Neural cell (in vitro differentiated cells): ENCODE data around the gene C1QTNF4. TPM values are rescaled to one million over a fixed set of nuclear protein-coding genes. Genes with fewer than 3 reads are reported as not detected.

Experiments
- H2AFZ ChIP-seq: fragments of 200-600, 300-800 bp; sonication (generic), shearing (Covaris generic); 2 replicates; pipeline ENCODE4 v1.6.0; 2014; ENCODE audit warnings: low read depth, mild to moderate bottlenecking, antibody characterized with exemption, low read length, moderate library complexity
- H3F3A ChIP-seq: fragments of 200-600 bp; shearing (Covaris generic); 2 replicates; pipeline ENCODE4 v1.6.1; 2016; ENCODE audit warnings: mild to moderate bottlenecking, moderate library complexity, mixed read lengths, antibody characterized with exemption, low read length; ENCODE audit not compliant: insufficient read depth, poor library complexity, severe bottlenecking
- H3K27ac ChIP-seq: fragments of 200-600, 300-800 bp; sonication (generic), shearing (Covaris generic); 2 replicates; pipeline ENCODE4 v1.5.1; 2014; ENCODE audit warnings: mild to moderate bottlenecking, low read length, moderate library complexity
- H3K27me3 ChIP-seq: fragments of 300-800, 200-600 bp; sonication (generic), shearing (Covaris generic); 2 replicates; pipeline ENCODE4 v1.6.0; 2014; ENCODE audit warnings: mild to moderate bottlenecking, low read depth, low read length, moderate library complexity; ENCODE audit not compliant: insufficient read depth
- H3K36me3 ChIP-seq: fragments of 300-800, 200-600 bp; sonication (generic), shearing (Covaris generic); 2 replicates; pipeline ENCODE4 v1.5.1; 2014; ENCODE audit warnings: mild to moderate bottlenecking, antibody characterized with exemption, low read length, moderate library complexity; ENCODE audit not compliant: insufficient read depth
- H3K4me2 ChIP-seq: fragments of 300-800, 200-600 bp; sonication (generic), shearing (Covaris generic); 2 replicates; pipeline ENCODE4 v1.6.0; 2014; ENCODE audit warnings: mild to moderate bottlenecking, low read length
- H3K4me3 ChIP-seq: fragments of 300-800, 200-600 bp; sonication (generic), shearing (Covaris generic); 2 replicates; pipeline ENCODE4 v1.5.1; 2014; ENCODE audit warnings: mild to moderate bottlenecking, low read length, moderate library complexity
- H3K79me2 ChIP-seq: fragments of 200-600 bp; shearing (Covaris generic); replicated peaks from 2 replicates; pipeline ENCODE4 v1.6.0; 2014; ENCODE audit warnings: mild to moderate bottlenecking, low read length, moderate library complexity; ENCODE audit not compliant: insufficient read depth
- H3K9ac ChIP-seq: fragments of 300-800, 200-600 bp; sonication (generic), shearing (Covaris generic); 2 replicates; pipeline ENCODE4 v1.6.1; 2016; ENCODE audit warnings: mild to moderate bottlenecking, low read length, mixed read lengths
- H3K9me2 ChIP-seq: fragments of 200-600 bp; shearing (Covaris generic); 2 replicates; pipeline ENCODE4 v1.6.1; 2016; ENCODE audit warnings: mild to moderate bottlenecking, low read length, mixed read lengths; ENCODE audit not compliant: insufficient read depth
- H3K9me3 ChIP-seq: fragments of 200-600, 300-800 bp; sonication (generic), shearing (Covaris generic); 2 replicates; pipeline ENCODE4 v1.6.1; 2016; ENCODE audit warnings: mild to moderate bottlenecking, mixed run types, low read length, moderate library complexity, mixed read lengths
- H4K20me1 ChIP-seq: fragments of 200-600 bp; shearing (Covaris generic); 2 replicates; pipeline ENCODE4 v1.6.1; 2016; ENCODE audit warnings: mild to moderate bottlenecking, mixed run types; ENCODE audit not compliant: insufficient read depth
- CTCF ChIP-seq: fragments of 450-650 bp; IDR thresholded peaks from 2 replicates; pipeline ENCODE4 v1.5.1; 2014; ENCODE audit warnings: antibody characterized with exemption, mild to moderate bottlenecking, moderate library complexity; ENCODE audit not compliant: poor library complexity, severe bottlenecking
- EP300 ChIP-seq: fragments of 450-650 bp; conservative IDR thresholded peaks from 2 replicates; pipeline ENCODE4 v1.6.1; 2014; ENCODE audit warnings: antibody characterized with exemption, mild to moderate bottlenecking, moderate library complexity; ENCODE audit not compliant: poor library complexity, severe bottlenecking
- EZH2 ChIP-seq: fragments of 200-600, 300-800 bp; shearing (Covaris generic), sonication (generic); IDR thresholded peaks from 2 replicates; pipeline ENCODE4 v1.6.1; 2014; ENCODE audit warnings: antibody characterized with exemption, low read length, borderline replicate concordance, mild to moderate bottlenecking; ENCODE audit not compliant: insufficient read depth, poor library complexity, severe bottlenecking
- MXI1 ChIP-seq: fragments of 450-650 bp; conservative IDR thresholded peaks from 2 replicates; pipeline ENCODE4 v1.6.1; 2014; ENCODE audit warnings: antibody characterized with exemption, mild to moderate bottlenecking; ENCODE audit not compliant: poor library complexity, severe bottlenecking
- POLR2AphosphoS5 ChIP-seq: IDR thresholded peaks from 2 replicates; pipeline ENCODE4 v1.6.1; 2012
- RAD21 ChIP-seq: fragments of 450-650 bp; conservative IDR thresholded peaks from 2 replicates; pipeline ENCODE4 v1.6.1; 2014; ENCODE audit warnings: antibody characterized with exemption, mild to moderate bottlenecking, moderate library complexity
- REST ChIP-seq: IDR thresholded peaks from 2 replicates; pipeline ENCODE4 v1.6.1; 2012; ENCODE audit warnings: borderline replicate concordance
- SMC3 ChIP-seq: fragments of 450-650 bp; conservative IDR thresholded peaks from 2 replicates; pipeline ENCODE4 v1.6.1; 2014; ENCODE audit warnings: antibody characterized with exemption, mild to moderate bottlenecking, moderate library complexity; ENCODE audit not compliant: poor library complexity
- TAF1 ChIP-seq: IDR thresholded peaks from 2 replicates; pipeline ENCODE4 v1.6.1; 2012; ENCODE audit warnings: low read depth
- polyA plus RNA-seq: library from polyadenylated mRNA; depleted of rRNA; stranded (reverse); fragments of >200 nt; gene quantifications from 2 replicates; pipeline ENCODE4 v1.2.3, GENCODE V29; 2014

Gene C1QTNF4
- polyA plus RNA-seq, 1 donor from 2014 or later: 16.4 TPM

- no peak within 1 kb of the TSS for H3K9ac ChIP-seq
- H2AFZ ChIP-seq: no peak within 1 kb of the TSS
- H3K4me3 ChIP-seq: no peak within 1 kb of the TSS
- H3K36me3 ChIP-seq: no peaks in the 10 kb centered on the region
- no peak for TF ChIP-seq MXI1
- no peak for TF ChIP-seq POLR2AphosphoS5
- TF ChIP-seq EP300: no peak
- no peak for TF ChIP-seq TAF1
- no peak for TF ChIP-seq CTCF
- no peak for TF ChIP-seq REST
- no peak for TF ChIP-seq EZH2
- TF ChIP-seq RAD21: no peak
- no peak for TF ChIP-seq SMC3
- no peaks in the 10 kb centered on the region for H3K9me3 ChIP-seq
- H3K4me2 ChIP-seq: no peak within 1 kb of the TSS
- peaks cover 16% of the 10 kb centered on the region for H3K27me3 ChIP-seq
- H3K79me2 ChIP-seq: no peaks in the 10 kb centered on the region
- no peaks in the 10 kb centered on the region for H4K20me1 ChIP-seq
- no peaks in the 10 kb centered on the region for H3F3A ChIP-seq
- no peak within 1 kb of the TSS for H3K27ac ChIP-seq
- no peaks in the 10 kb centered on the region for H3K9me2 ChIP-seq
Measured at GRCh38 chr11:47565340-47566148, 28.7 kb downstream of the C1QTNF4 start, which contains the start of gene PTPMT1. TSS of gene PTPMT1 (plus strand) at chr11:47565599. CDS start at chr11:47565623, 24 bp downstream.

GRCh38 chr11:47564933-47565339 lies 29.3 kb downstream of the C1QTNF4 start:
- no peak overlapping the region for H3K27ac ChIP-seq
- H3K9ac ChIP-seq: no peak overlapping the region

More at GRCh38 chr11:47564933-47565339, 29.3 kb downstream of the C1QTNF4 start:
- no peaks in the 10 kb centered on the region for H3K9me2 ChIP-seq
- peaks cover 16% of the 10 kb centered on the region for H3K27me3 ChIP-seq
- no peaks in the 10 kb centered on the region for H4K20me1 ChIP-seq
- no peaks in the 10 kb centered on the region for H3K9me3 ChIP-seq
- no peak overlapping the region for H3K4me2 ChIP-seq
- H3K4me3 ChIP-seq: no peak overlapping the region
- TF ChIP-seq MXI1: no peak
- TF ChIP-seq TAF1: no peak
- TF ChIP-seq RAD21: no peak
- no peak for TF ChIP-seq EP300
- TF ChIP-seq CTCF: no peak
- no peak for TF ChIP-seq POLR2AphosphoS5
- TF ChIP-seq REST: no peak
- TF ChIP-seq EZH2: no peak
- no peak for TF ChIP-seq SMC3
- no peaks in the 10 kb centered on the region for H3K79me2 ChIP-seq
- no peaks in the 10 kb centered on the region for H3F3A ChIP-seq
- H3K36me3 ChIP-seq: no peaks in the 10 kb centered on the region
- H2AFZ ChIP-seq: no peak overlapping the region
